Activated effector memory CD4-positive, alpha-beta T cell treated with Interleukin-2 at 50 U/mL for 16 hours (primary cell): ENCODE data around the gene SPZ1.
"Not testable (repeated sequence)": the region's sequence is repeated elsewhere in the genome, so short reads cannot be mapped to it uniquely, and the experiment has no call there.

Experiments
- DNase-seq: peaks from one replicate; pipeline ENCODE4 v3.0.0-alpha.2; 2020

Gene SPZ1, protein sequence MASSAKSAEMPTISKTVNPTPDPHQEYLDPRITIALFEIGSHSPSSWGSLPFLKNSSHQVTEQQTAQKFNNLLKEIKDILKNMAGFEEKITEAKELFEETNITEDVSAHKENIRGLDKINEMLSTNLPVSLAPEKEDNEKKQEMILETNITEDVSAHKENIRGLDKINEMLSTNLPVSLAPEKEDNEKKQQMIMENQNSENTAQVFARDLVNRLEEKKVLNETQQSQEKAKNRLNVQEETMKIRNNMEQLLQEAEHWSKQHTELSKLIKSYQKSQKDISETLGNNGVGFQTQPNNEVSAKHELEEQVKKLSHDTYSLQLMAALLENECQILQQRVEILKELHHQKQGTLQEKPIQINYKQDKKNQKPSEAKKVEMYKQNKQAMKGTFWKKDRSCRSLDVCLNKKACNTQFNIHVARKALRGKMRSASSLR

DNA sequence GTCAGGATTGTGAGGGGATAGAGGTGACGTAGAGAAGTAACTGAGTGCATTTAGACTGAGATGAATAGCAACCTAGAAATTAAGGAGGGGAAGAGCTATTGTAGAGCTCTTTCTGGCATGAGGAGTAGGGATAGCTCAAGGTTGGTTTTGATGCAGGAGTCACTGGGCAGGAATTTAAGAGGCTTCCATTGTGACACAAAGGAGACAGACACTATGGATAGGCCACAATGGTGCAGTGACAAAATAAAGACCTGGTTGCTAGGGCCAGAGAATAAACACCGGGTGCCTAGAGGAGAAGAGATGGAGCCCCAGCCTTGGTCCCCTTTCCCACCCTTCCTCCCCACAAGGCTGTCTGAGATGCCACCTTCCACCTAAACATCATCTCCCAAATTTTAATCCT is at the start of gene SPZ1:
Gene SPZ1 (plus strand): TSS at position 301 of the 400 bp plus-strand sequence. CDS start 214 bp downstream, outside the sequence.
- DNase-seq = no peak

DNA sequence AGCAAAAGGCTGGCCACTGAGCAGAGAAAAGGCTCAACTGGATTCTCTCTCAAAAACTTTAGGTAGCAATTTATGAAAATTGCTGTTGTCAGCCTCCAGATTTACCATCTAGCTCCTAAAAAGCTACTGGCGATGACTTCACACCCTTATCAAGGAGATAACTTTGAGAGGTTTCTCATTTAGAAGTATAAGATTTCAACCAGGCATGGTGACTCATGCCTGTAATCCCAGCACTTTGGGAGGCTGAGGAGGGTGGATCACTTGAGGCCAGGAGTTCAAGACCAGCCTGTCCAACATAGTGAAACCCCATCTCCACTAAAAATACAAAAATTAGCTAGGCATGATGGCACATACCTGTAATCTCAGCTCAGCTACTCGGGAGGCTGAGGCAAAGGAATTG is 49.3 kb upstream of the SPZ1 start:
- not testable (repeated sequence) for DNase-seq

DNA sequence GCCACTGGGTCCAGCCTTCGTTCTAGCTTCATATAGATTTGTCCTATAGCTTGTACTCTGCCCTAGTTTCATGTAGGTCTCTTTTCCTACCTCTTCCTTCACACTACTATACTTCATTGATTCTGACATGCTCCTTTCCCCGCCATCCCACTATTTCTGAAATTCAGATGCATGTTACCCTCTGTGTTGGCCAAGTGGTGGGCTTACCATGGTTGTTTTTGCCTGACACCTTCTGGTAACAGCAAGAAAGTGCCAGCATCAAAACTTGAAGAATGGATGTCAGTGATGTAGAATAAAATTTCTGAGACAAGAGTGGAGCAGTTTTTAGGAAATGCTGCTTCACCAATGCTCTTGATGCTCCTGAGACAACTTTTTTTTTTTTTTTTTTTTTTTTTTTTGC is 44.5 kb upstream of the SPZ1 start:
- no peak for DNase-seq

DNA sequence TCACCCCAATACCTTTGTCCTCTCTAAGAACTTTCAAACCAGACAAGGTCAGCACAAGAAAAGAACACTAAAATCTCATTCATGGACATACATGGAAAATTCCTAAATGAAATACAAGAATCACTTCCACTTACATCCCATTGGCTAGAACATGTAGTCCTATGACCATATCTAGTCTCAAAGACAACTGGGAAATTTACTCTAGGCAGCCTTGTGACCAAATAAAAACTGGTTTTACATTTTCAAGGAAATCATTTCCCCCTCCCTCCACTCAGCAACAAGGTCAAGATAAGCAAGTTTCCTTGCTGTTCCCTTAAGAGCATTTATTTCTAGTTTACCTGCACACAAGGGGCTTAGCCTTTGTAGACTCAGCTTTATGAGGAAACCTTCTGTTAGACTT is 43.6 kb upstream of the SPZ1 start:
- DNase-seq = no peak

DNA sequence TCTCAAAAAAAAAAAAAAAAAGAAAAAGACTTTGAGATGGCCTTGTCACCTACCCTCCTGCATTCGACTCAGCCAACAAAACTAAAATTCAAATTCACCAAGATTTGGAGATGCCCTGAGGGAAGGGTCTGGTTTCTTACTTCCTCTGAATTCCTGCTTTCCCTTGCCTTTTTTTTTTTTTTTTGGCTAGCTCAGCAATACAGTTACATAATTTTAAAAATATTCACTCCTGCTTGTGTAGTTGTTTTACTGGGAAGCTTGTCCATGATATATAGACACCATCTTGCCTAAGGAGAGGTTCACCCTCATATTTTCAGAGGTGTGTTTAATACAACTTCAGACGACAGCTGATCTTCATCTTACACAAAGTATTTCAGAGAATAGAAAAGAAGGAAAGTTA is 42.6 kb upstream of the SPZ1 start:
- no peak for DNase-seq

DNA sequence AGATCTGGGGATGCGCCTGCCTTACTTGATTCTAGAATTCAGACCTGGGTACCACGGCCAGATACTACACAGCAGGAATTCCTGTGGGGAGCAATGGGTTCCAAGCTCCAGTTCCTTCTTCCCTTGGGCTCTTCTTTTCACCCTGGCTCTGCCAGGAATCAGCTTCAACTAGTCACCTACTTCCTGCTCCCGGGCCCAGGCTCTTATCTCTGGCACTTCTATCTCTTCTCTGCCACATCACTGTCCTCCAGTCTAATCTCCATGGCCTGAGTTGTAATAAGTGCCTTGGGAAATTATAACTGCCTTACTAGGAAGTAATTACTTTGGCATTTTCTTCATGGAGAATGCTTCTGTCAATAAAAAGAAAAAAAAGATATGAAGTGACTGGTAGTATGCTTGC is 37.7 kb upstream of the SPZ1 start:
- no peak for DNase-seq

DNA sequence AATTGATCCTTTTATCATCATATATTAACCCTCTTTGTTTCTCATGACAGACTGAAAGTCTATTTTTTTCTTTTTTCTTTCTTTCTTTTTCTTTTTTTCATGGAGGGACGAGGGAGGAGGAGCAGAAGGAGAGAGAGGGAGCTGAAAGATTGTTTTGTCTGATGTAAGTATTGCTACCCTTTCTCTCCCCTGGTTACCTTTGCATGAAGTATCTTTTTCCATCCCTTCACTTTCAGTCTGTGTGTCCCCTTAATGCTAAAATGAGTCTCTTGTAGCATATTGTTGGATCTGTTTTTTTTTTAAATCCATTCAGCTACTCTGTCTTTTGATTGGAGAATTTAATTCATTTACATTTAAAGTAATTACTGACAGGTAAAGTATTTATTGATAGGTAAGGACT is 36.4 kb upstream of the SPZ1 start:
- no peak for DNase-seq

DNA sequence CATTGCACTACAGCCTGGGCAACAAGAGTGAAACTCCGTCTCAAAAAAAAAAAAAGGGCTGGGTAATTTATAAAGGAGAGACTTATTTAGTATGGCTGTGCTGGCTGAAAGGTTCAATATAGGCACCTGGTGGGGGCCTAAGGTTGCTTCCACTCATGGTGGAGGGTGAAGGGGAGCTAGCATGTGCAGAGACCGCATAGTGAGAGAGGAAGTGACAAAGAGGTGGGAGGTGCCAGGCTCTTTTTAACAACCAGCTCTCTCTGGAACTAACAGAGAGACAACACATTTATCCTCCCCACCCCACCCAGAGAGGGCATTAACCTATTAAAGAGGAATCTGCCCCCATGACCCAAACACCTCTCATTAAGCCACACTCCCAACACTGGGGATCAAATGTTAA is 35.1 kb upstream of the SPZ1 start:
- no peak for DNase-seq

DNA sequence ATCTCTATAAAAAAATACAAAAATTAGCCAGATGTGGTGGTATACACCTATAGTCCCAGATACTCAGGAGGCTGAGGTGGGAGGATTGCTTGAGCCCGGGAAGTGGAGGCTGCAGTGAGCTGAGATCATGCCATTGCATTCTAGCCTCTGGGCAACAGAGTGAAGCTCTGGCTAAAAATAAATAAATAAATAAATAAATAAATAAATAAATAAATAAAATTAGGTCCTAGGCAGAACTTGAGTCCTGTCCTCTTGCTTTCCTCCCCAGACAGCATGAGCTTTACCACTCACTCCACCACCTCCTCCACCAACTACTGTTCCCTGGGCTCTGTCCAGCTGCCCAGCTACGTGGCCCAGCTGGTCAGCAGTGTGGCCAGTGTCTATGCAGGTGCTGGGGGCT is 31.6 kb upstream of the SPZ1 start:
- no peak for DNase-seq

DNA sequence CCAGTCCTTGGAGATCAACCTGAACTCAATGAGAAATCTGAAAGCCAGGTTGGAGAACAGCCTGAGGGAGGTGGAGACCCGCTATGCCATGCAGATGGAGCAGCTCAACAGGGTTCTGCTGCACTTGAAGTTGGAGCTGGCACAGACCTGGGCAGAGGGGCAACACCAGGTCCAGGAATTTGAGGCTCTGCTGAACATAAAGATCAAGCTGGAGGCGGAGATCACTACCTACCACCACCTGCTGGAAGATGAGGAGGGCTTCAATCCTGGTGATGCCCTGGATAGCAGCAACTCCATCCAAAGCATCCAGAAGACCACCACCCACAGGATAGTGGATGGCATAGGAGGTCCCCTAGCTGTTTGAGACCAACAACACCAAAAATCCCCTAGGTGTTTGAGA is 30.5 kb upstream of the SPZ1 start:
- no peak for DNase-seq

DNA sequence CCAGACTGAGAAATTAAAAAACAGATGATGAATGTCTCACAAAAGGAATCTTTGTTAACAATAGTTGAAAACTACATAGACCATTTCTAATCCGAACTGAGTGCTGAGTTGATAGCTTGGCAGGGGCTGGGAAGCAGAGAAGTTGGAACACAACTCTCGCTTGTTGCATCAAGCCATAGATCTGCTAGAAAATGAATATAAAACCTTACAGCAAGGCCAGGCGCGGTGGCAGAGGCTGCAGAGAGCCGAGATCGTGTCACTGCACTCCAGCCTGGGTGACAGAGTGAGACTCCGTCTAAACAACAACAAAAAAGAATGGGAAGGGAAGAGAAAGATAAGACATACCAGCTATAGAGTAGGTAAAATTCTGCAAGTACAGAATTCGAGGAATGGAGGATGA is 28.0 kb upstream of the SPZ1 start:
- DNase-seq = no peak

DNA sequence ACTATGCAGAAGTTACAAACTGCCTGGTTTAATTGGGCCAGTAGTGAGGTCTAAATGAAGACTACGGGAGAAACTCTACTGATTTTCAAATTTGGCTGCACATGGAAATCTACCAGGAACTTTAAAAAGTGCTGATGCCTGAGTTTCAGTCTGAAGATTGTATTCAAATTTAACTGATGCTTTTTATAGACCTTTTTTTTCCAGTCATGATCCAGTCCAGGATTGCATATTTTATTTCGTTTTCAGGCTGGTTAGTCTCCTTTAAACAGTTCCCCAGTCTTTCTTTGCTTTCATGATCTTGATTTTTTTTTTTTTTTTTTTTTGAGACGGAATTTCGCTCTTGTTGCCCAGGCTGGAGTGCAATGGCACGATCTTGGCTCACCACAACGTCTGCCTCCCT is 23.7 kb upstream of the SPZ1 start:
- no peak for DNase-seq

DNA sequence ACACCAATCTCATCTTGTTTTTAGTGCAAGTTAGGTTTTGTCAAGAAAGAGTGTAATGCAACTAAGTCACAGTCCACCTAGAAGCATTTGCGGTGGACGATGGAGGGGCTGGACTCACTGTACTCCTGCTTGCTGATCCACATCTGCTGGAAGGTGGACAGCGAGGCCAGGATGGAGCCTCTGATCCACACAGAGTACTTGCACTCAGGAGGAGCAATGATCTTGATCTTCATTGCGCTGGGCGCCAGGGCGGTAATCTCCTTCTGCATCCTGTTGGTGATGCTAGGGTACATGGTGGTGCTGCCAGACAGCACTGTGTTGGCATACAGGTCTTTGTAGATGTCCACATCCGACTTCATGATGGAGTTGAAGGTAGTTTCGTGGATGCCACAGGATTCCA is 20.2 kb upstream of the SPZ1 start:
- DNase-seq = no peak

DNA sequence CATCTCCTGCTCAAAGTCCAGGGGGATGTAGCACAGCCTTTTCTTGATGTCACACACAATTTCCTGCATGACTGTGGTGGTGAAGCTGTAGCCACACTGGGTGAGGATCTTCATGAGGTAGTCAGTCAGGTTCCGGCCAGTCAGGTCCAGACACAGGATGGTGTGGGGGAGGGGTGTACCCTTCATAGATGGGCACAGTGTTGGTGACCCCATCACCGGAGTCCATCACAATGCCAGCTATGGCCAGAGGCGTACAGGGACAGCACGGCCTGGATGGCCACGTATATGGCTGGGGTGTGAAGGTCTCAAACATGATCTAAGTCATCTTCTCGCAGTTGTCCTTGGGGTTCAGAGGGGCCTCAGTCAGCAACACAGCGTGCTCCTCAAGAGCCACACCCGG is 19.7 kb upstream of the SPZ1 start:
- DNase-seq = no peak

DNA sequence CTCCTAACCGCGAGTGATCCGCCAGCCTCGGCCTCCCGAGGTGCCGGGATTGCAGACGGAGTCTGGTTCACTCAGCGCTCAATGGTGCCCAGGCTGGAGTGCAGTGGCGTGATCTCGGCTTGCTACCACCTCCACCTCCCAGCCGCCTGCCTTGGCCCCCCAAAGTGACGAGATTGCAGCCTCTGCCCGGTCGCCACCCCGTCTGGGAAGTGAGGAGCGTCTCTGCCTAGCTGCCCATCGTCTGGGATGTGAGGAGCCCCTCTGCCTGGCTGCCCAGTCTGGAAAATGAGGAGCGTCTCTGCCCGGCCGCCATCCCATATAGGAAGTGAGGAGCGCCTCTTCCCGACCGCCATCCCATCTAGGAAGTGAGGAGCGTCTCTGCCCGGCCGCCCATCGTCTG is 19.0 kb upstream of the SPZ1 start:
- not testable (repeated sequence) for DNase-seq

DNA sequence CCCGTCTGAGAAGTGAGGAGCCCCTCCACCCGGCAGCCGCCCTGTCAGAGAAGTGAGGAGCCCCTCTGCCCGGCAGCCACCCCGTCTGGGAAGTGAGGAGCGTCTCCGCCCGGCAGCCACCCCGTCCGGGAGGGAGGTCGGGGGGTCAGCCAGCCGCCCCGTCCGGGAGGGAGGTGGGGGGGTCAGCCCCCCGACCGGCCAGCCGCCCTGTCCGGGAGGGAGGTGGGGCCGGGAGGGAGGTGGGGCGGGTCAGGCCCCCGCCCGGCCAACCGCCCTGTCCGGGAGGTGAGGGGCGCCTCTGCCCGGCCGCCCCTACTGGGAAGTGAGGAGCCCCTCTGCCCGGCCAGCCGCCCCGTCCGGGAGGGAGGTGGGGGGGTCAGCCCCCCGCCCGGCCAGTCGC is 18.5 kb upstream of the SPZ1 start:
- not testable (repeated sequence) for DNase-seq

DNA sequence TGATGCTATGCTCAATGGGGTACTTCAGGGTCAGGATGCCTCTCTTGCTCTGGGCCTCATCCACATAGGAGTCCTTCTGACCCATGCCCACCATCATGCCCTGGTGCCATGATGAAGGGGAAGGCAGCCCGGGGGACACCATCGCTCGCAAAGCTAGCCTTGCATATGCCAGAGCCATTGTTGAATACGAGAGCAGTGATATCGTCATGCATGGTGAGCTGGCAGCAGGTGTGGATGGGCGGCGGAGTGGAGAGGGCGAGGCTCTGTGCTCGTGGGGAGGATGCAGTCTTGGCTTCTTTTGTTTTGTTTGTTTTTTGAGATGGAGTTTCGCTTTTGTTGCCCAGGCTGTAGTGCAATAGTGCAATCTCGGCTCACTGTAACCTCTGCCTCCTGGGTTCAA is 17.2 kb upstream of the SPZ1 start:
- DNase-seq = no peak

DNA sequence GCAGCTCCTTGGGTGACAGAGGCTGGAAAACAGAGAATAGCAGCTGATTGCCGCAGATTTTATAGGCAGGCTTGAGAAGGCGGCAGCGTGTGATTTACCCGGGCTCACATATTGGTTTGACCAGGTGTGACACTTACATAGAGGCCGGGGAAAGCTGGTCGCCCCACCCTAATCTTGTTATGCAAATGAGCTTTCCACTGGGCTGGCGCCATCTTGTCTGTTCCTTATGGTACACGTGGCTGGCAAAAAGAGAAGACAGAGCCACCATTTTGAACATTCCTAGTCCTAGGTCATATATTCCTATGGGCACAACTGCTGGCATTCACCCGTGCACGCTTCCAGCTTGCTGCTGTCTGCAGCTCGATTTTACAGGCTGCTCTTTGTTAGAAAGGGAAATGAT is 11.3 kb upstream of the SPZ1 start:
- no peak for DNase-seq

DNA sequence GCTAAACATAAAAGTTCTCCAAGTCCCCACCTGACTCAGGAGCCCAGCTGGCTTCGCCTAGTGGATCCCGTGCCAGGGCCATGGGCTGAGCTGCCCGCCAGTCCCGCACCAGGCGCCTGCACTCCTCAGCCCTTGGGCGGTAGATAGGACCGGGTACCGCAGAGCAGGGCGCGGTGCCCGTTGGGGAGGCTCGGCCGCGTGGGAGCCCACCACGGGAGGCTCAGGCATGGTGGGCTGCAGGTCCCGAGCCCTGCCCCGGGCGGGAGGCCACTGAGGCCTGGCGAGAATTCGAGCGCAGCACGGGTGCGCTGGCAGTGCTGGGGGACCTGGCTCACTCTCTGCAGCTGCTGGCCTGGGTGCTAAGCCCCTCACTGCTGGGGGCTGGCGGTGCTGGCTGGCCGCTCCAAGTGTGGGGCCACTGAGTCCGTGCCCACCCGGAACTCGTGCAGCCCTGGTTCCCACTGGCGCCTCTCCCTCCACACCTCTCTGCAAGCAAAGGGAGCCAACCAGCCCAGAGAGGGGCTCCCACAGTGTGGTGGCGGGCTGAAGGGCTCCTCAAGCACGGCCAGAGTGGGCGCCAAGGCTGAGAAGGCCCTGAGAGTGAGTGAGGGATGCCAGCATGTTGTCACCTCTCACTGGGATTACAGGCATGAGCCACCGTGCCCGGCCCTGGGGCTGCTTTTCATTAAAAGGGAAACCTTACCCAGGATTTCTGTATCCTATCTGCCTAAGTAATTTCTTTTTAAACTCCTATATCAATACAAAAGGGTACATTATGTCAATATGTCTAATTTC is 9.7 kb upstream of the SPZ1 start:
- DNase-seq = no peak

DNA sequence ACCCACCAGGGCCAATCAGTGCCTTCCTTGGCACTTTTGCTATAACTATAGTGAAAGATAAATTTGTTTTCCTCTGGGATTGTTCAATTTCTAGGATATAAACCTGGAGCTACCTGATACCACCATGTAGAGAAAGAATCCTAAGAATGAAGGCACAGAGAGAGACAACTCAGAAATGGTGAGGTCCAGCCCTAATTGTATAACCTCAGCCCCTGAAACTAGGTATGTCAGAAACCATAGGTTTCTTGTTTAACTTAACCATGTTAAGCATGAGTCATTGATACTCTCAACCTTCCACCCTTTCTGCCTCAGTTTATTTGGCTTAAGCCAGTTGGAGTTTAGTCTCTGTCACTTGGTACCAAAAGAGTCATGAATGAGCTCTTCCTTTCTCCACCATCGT is 4.6 kb upstream of the SPZ1 start:
- DNase-seq = no peak

DNA sequence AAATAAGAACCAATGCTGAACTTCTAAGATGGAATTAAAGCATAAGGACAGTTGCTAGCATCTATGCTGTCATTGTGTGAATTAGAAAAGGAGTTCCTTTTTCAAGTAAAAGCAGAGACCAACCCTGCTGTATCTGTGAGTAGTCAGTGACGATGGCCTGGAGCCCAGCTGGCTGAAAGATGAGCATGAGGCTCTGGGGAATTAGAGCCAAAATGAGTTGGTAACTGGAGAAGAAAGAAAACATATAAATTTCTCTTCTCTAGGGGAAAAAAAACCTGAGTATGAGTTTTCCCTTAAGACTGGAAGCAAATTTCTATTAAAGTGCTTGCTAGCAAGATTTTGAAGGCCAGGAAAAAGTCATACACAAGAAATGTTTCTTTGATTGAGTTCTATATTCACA is 1.6 kb upstream of the SPZ1 start:
- DNase-seq = no peak

DNA sequence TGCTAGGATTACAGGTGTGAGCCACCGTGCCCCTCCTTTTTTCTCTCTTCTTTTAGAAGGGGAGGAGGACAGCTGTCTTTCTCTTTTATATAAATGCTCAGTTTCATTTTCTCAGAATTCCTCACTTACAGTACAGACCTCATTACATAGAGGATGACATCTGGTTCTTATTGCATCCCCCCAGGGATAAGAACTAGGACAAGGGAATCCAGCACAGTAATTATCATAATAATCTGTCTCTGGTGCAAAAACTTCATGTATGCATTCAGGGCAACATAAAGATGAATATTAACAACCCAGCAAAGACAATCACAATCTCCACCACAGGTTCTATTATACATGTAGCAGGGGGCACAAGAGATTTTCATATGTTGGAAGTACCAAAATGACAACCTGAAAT is 5.1 kb downstream of the SPZ1 start:
- DNase-seq = no peak

DNA sequence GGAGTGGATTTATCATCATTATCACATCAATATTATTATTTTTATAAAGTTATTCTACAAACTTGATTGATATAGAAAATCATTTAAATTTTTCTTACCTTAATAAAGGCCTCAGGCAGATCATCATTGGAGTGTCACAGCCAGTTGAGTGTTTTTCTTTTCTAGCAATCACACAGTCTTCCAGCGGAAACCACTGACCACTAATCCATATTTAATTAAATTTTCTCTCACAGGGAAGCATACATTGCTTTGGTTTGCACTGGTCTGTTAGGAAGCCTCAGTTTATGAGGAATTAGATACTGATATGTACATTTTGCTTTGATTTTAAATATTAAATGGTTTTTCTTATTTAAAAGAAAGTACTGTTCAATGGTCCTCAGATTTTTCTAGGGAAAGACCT is 6.7 kb downstream of the SPZ1 start:
- no peak for DNase-seq

DNA sequence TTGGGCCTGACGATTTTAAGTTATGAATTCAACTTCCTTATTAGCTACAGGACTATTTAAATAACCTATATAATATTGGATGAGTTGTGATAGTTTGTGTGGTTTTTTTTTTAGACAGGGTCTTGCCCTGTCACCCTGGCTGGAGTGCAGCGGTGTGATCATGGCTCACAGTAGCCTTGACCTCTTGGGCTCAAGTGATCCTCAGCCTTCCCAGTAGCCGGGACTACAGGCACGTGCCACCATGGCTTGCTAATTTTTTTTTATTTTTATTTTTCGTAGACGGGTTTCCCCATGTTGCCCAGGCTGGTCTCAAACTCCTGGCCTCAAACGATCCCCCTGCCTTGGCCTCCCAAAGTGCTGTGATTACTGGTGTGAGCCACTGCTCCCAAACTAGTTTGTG is 17.6 kb downstream of the SPZ1 start:
- no peak for DNase-seq

DNA sequence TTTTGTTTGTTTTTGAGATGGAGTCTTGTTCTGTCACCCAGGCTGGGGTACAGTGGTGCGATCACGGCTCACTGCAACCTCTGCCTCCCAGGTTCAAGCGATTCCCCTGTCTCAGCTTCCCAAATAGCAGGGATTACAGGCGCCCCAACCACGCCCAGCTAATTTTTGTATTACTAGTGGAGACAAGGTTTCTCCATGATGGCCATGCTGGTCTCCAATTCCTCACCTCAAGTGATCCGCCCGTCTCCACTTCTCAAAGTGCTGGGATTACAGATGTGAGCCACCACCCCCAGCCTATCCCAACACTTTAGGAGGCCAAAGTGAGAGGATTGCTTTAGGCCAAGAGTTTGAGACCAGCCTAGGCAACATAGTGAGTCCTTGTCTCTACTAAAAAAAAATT is 19.3 kb downstream of the SPZ1 start:
- DNase-seq = no peak
